Peyer's patch (tissue), 4 donors: Measurements from ENCODE around the gene NME8. TPM values are rescaled to one million over a fixed set of nuclear protein-coding genes. Genes with fewer than 3 reads are reported as not detected.

Experiments used
- DNase-seq, 3 donors: peaks; one replicate each; pipeline ENCODE4 v3.0.0-alpha.2; 2017 to 2019
- H3K27ac ChIP-seq, 4 donors: fragments of 200-600 bp; sonication (generic); one replicate each; pipeline ENCODE4 v1.5.1; 2016 to 2019
- H3K27me3 ChIP-seq, 2 donors: fragments of 200-600 bp; sonication (generic); one replicate each; pipeline ENCODE4 v1.5.1; 2019
- H3K36me3 ChIP-seq, 3 donors: fragments of 200-600 bp; sonication (generic); one replicate each; pipeline ENCODE4 v1.5.1; 2016 to 2019
- H3K4me1 ChIP-seq, 4 donors: fragments of 200-600 bp; sonication (generic); one replicate each; pipeline ENCODE4 v1.5.1; 2016 to 2019
- H3K4me3 ChIP-seq, 4 donors: fragments of 200-600 bp; sonication (generic); 1 replicate in 3 of 4; 2 replicates in 1 of 4; pipeline ENCODE4 v1.5.1; 2016 to 2019; ENCODE audit warnings: mild to moderate bottlenecking in 1 of 4
- H3K9me3 ChIP-seq, 4 donors: fragments of 200-600 bp; sonication (generic); one replicate each; pipeline ENCODE4 v1.5.1; 2016 to 2019; ENCODE audit warnings: mild to moderate bottlenecking in 1 of 4
- POLR2A ChIP-seq, 2 donors: fragments of 450-650 bp; IDR thresholded peaks; one replicate each; pipeline ENCODE4 v1.5.1; 2017; ENCODE audit warnings: antibody characterized with exemption in 2 of 2, mild to moderate bottlenecking in 2 of 2, moderate library complexity in 2 of 2
- total RNA-seq, 4 donors: library from RNA; depleted of rRNA; stranded (reverse); fragments of >200 nt; gene quantifications; one replicate each; pipeline ENCODE4 v1.1.0, GENCODE V29; 2016
- TF ChIP-seq, protein P1 (sequence below), 6 experiments: fragments of 450-650 bp in 4 of 6; fragments of 200-600 bp in 2 of 6; sonication (generic) in 1 of 6; IDR thresholded peaks; one replicate each; pipeline ENCODE4 v1.5.1; 2017 to 2019; ENCODE audit warnings: antibody characterized with exemption in 6 of 6, mild to moderate bottlenecking in 3 of 6, moderate library complexity in 1 of 6

NME8 gene
- total RNA-seq, 4 donors from 2014 or later, result 1.7 TPM; not detected in 3

DNA sequence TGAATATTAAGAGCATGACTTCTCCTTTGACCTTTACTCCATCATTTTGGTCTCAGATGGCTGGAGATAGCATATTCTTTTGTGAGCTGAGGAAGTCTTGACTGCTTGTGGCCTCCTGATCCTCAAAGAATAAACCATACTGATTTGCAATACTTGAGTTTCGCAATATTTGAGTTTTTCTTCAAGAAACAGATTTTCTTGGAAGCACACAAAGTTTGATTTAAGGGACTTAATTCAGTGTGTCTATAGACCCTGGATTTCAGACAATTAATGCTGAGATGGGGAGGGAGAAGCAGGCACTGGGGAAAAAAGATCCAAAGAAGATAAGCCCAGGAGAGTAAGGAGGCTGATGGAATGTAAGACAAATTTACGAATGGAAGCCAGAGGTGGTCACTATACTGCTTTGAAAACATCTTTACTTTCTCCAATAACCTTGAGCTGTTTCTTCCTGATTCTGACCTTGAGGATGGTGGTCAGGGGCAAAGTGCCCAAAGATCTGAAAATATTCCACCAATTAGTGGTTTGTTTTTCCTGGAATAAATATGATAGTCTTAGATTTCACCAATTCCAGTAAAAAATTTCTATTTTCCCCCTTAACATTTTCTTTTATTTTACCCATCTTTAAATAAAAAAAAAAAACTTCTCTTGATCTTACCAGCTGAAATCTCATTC lies 79.5 kb downstream of the NME8 start:
- no peaks in the 10 kb centered on the region for H3K27me3 ChIP-seq
- DNase-seq, result no peak
- H3K27ac ChIP-seq, result no peak overlapping the region
- no peaks in the 10 kb centered on the region for H3K36me3 ChIP-seq
- no peaks in the 10 kb centered on the region for H3K9me3 ChIP-seq
- no peaks in the 10 kb centered on the region for H3K4me1 ChIP-seq
- TF ChIP-seq, protein P1, sequence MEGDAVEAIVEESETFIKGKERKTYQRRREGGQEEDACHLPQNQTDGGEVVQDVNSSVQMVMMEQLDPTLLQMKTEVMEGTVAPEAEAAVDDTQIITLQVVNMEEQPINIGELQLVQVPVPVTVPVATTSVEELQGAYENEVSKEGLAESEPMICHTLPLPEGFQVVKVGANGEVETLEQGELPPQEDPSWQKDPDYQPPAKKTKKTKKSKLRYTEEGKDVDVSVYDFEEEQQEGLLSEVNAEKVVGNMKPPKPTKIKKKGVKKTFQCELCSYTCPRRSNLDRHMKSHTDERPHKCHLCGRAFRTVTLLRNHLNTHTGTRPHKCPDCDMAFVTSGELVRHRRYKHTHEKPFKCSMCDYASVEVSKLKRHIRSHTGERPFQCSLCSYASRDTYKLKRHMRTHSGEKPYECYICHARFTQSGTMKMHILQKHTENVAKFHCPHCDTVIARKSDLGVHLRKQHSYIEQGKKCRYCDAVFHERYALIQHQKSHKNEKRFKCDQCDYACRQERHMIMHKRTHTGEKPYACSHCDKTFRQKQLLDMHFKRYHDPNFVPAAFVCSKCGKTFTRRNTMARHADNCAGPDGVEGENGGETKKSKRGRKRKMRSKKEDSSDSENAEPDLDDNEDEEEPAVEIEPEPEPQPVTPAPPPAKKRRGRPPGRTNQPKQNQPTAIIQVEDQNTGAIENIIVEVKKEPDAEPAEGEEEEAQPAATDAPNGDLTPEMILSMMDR (IDR thresholded peaks at IDR 0.05), result no peak
- TF ChIP-seq POLR2A (IDR thresholded peaks at IDR 0.05), result no peak
- no peak overlapping the region for H3K4me3 ChIP-seq

DNA sequence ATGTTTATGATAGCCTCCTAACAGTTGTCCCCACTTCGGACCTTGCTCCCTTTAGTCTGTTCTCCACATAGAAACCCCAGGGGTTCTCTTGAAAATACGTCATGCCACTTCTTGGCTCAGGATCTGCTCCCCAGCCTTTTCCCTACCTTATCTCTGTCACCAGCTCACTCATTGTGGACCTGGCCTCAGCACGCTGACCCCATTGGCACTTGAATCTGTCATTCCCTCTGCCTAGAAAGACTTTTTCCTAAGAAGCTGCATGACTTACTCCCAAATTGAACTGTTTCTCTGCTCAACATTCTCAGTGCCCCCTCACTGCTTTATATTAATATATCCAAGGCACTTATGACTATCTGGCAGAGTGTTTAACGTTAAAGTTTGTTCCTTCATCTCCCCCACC lies 80.5 kb downstream of the NME8 start:
- Histone ChIP-seq H3K4me3 (no peak overlapping the region), H3K9me3 (no peaks in the 10 kb centered on the region), H3K36me3 (no peaks in the 10 kb centered on the region), H3K27me3 (no peaks in the 10 kb centered on the region), H3K27ac (no peak overlapping the region), H3K4me1 (no peaks in the 10 kb centered on the region)
- TF ChIP-seq, protein P1 (IDR thresholded peaks at IDR 0.05), result no peak
- TF ChIP-seq POLR2A (IDR thresholded peaks at IDR 0.05), result no peak
- DNase-seq, result no peak

DNA sequence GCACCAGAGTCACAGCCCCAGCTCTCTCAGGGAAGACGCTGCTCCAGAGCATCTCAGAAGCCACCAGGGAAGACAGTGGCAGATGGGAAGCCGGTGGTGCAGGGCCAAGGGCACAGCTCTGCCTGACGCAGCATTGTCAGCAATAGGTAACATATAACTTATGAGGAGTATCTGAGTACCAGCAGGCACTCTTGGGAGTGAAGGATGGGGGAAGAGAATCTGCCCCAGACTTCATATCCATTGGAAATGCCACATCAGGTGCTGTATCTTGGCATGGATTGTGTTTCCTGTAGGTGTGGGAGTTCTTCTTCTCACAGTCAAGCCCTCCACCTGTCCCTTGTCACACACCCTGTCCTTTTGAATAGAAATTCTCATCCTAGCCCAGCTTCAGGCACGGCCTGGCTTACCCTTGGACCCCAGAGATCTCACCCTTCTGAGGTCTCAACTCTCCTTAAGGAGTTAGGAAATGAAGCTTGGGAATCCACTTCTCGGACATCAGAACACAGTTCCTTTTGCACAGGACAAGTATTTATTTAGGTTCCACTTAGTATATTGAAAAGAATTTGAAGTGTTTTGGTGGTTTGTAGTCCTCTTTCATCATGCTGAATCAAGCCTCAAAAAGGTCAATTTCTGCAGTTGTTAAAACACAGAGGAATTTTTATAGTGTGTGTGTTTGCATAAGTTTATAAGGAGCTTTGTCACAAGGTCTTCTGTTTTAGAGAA lies 82.0 kb downstream of the NME8 start:
- Histone ChIP-seq H3K9me3 (no peaks in the 10 kb centered on the region), H3K36me3 (no peaks in the 10 kb centered on the region), H3K4me1 (no peaks in the 10 kb centered on the region), H3K27me3 (no peaks in the 10 kb centered on the region), H3K4me3 (no peak overlapping the region), H3K27ac (no peak overlapping the region)
- TF ChIP-seq, protein P1 (IDR thresholded peaks at IDR 0.05), result no peak
- no peak for TF ChIP-seq POLR2A (IDR thresholded peaks at IDR 0.05)
- no peak for DNase-seq

DNA sequence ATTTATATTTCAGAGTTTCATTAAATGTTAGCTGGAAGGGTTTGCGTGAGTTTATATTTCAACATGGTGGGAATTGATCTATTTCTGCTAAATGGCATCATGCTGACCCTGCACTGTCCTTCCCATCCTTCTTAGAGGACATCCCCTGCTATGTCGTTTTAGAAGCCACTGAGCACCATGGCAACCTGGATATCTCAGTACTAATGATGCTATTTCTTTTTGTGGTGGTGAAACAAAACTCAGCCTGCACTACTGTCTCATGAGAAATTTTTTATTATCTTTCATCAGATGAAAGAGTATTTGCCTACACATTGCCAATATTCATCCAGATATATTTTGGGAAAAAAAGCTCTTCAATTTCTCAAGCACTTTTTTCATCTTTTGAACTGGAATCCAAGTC lies 84.1 kb downstream of the NME8 start:
- H3K4me1 ChIP-seq, result no peaks in the 10 kb centered on the region

DNA sequence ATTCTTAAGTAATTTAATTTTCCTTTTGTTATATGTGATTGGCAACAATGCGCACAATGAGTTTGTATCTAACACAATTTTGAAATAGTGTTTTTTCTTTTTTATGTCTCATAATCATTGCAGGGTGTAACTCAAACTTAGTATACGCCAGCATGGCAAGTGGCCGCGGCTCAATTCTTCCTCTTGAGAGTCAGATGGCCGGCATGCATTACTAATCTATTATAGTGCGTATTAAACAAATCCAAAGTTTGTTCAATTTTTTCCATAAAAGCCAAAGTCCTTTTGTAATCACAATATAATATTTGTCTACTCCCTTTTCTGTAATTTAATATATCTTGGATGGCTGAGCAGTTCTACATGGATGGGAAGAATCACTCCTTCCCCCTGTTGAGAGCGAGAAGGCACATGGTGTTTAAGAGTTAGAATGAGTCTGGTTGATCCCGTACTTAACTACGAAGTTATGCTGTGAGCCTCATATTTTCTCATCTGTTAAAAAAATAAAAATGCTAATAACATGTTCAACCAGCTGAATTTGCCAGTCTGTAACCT lies 84.7 kb downstream of the NME8 start:
- no peak overlapping the region for H3K4me3 ChIP-seq
- H3K27me3 ChIP-seq, result no peaks in the 10 kb centered on the region
- no peaks in the 10 kb centered on the region for H3K4me1 ChIP-seq
- H3K27ac ChIP-seq, result no peak overlapping the region
- H3K36me3 ChIP-seq, result no peaks in the 10 kb centered on the region
- H3K9me3 ChIP-seq, result no peaks in the 10 kb centered on the region
- TF ChIP-seq POLR2A (IDR thresholded peaks at IDR 0.05), result no peak
- TF ChIP-seq, protein P1 (IDR thresholded peaks at IDR 0.05), result no peak
- no peak for DNase-seq

More for the DNA sequence above, 84.1 kb downstream of the NME8 start:
- TF ChIP-seq, protein P1 (IDR thresholded peaks at IDR 0.05), result no peak
- no peak for TF ChIP-seq POLR2A (IDR thresholded peaks at IDR 0.05)
- H3K27ac ChIP-seq, result no peak overlapping the region
- H3K9me3 ChIP-seq, result no peaks in the 10 kb centered on the region
- H3K36me3 ChIP-seq, result no peaks in the 10 kb centered on the region
- no peak overlapping the region for H3K4me3 ChIP-seq
- H3K27me3 ChIP-seq, result no peaks in the 10 kb centered on the region
- no peak for DNase-seq
